Iris pigment epithelial cell (primary cell): ENCODE measurements around the gene SLC8B1.
"Not testable (repeated sequence)": the region's sequence is repeated elsewhere in the genome, so short reads cannot be mapped to it uniquely, and the experiment has no call there.

Source experiments
- DNase-seq: peaks from one replicate; pipeline ENCODE4 v3.0.0-alpha.2; 2011; ENCODE audit warnings: low read depth

Gene SLC8B1

GRCh38 chr12:113358381-113359132, 23.6 kb upstream of the SLC8B1 start, which contains the start of gene PLBD2:
PLBD2 (plus strand) TSS chr12:113358587; CDS start chr12:113358601, 14 bp downstream.
- peak; percentile 92 for DNase-seq

DNA sequence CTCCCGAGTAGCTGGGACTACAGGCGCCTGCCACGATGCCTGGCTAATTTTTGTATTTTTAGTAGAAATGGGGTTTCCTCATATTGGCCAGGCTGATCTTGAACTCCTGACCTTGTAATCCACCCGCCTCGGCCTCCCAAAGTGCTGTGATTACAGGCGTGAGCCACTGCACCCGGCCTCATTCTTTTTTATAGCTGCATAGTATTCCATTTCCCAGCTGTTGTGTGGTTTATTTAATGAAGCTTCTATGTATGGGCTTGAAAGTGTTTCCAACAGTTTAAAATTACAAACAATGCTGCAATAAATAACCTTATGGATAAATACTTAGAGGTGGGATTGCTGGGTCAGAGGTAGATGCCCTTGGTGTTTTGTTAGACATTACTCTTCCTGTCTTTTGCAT, 19.3 kb upstream of the SLC8B1 start:
- DNase-seq: not testable (repeated sequence)

DNA sequence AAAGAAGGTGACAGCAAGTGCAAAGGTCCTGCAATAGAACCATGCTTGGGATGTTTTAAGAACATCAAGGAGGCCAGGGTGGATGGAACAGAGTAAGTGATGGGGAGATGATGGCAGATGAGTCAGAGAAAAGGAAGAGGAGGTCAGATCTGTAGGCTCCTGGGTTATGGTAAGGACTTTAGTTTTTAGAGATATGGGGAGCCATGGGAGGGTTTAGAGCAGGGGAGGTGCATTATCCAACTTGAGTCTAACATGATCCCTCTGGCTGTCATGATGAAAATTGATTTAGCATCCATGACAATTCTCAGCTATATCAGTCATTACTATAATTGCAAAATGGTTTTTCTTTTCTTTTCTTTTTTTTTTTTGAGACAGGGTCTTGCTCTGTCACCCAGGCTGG, 16.2 kb upstream of the SLC8B1 start:
- DNase-seq: no peak

GRCh38 chr12:113348849-113349536, 14.1 kb upstream of the SLC8B1 start:
- DNase-seq: no peak

DNA sequence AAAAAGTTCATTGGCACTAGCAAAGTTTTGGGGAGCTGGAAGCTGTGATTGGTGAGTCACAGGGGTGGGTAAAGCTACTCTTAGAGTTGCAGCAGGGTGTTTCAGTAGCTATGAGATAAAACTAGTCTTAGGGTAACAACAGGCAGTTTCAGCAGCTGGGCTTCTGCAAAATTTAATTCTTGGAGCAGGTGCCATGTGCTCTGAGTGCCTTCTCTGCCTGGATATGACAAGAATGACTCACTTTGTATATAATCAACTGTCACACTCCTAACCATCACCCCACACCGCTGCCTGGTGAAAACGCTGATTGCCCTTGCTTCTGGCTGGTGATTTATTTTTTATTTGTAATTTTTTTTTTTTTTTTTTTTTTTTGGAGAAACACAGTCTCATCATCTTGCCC, 13.0 kb upstream of the SLC8B1 start:
- no peak for DNase-seq

- no peak for DNase-seq
Measured at GRCh38 chr12:113347107-113347506, 12.2 kb upstream of the SLC8B1 start.

GRCh38 chr12:113346353-113346752, 11.4 kb upstream of the SLC8B1 start:
- no peak for DNase-seq

- no peak for DNase-seq
Measured at GRCh38 chr12:113345318-113345717, 10.4 kb upstream of the SLC8B1 start.

- no peak for DNase-seq
Measured at GRCh38 chr12:113341535-113341934, 6.6 kb upstream of the SLC8B1 start.

DNA sequence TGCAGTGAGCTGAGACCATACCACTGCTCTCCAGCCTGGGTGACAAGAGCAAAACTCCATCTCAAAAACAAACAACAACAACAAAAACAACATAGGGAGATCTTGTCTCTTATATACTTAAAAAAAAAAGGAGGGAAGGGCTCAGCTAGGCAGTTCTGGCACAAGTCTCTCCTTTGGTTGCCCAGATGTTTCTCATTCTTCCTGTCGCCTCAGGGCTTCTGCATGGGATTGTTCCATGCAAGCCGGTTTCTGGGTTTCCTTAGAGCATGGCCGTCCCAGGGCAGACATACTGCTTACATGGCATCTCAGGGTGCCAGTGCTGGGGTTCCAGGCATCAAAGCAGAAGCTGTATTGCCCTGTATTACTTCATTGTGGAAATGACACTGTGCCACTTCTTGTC, 5.2 kb upstream of the SLC8B1 start:
- no peak for DNase-seq

- no peak for DNase-seq
Measured at GRCh38 chr12:113339540-113339939, 4.6 kb upstream of the SLC8B1 start.

GRCh38 chr12:113333877-113334785, 778 bp downstream of the SLC8B1 start:
- DNase-seq: no peak

- no peak for DNase-seq
Measured at GRCh38 chr12:113333418-113333750, 1.5 kb downstream of the SLC8B1 start.

DNA sequence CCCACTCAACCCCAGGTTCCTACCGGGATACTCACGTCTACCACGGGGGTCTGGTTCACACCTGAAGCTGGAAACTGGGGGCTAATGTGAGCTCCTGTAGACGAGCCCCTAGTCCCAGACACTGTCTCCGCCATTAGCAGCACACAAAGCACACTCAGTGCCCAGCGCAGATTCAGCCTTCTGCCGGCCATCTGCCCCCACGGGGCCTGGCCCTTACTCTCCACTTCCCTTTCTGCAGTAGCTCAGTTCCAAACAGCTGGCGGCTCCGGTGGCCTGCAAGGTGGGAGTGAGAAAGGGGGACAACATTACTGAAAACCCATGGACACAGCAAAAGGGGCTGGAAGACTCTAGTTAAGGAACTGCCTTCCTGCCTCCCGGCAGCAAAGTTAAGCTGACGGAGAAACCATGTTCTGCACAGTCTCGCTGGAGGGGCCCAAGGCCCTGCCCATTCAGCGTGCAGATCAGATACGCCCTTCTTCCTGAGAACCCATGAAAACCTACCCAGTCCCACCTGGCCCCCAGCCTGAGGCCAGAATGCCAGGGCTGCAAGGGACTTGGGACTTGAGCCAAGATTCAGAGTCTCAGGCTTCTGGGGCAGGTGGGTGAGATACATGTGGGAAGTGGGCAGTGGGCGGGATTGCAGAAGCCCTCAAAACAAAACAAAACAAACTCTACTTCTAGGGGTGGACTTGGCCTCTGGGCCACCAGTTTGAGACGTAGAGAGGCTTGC, 2.1 kb downstream of the SLC8B1 start:
- no peak for DNase-seq

GRCh38 chr12:113330505-113330904, 4.4 kb downstream of the SLC8B1 start:
- DNase-seq: no peak

- DNase-seq: no peak
Measured at GRCh38 chr12:113329791-113330417, 5.0 kb downstream of the SLC8B1 start.

GRCh38 chr12:113329022-113329790, 5.7 kb downstream of the SLC8B1 start:
- no peak for DNase-seq

DNA sequence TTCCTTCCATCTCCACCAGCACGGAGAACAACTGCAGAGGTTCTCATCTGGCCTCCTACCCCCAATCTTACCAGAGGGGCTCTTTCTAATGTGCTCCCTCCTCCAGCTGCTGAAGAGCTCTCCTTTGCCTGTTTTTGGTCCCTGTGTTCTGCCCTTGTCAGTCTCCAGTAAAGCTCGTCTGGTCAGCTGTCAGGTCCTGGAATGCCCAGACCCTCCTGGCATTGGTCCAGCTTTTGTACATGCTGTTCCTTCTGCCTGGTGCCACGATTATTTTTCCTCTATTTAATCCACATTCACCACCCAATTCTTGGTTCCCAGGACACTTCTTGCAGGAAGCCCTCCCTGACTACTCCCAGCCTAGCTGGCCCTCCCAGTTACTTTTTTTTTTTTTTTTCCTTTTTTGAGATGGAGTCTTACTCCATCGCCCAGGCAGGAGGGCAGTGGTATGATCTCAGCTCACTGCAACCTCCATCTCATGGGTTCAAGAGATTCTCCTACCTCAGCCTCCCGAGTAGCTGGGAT, 6.5 kb downstream of the SLC8B1 start:
- DNase-seq: no peak

- DNase-seq: no peak
Measured at GRCh38 chr12:113326775-113327395, 8.0 kb downstream of the SLC8B1 start.

DNA sequence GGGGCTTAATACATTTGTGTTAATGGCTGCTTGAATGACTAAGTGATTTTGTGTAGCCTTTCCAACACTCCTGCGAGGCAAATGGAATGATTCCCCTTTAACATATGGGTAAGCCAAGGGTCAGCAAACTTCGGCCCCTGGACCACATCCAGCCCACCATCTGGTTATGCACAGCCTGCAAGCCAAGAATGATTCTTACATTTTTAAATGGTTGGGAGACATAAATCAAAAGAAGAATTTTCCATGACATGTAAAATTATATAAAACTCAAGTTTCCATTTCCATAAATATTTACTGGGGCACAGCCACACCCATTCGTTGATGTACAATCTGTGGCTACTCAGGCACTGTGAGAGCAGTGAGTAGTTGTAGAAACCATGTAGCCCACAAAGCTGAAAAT, 9.0 kb downstream of the SLC8B1 start:
- DNase-seq: peak; percentile 73
